HUES64 (cell line): Measurements from ENCODE around the gene MAGI1.
A peak's percentile ranks its signal among the peaks of the same experiment; 100 is the strongest.

Experiments used
- H3K27ac ChIP-seq: 2 replicates; pipeline ENCODE4 v1.7.0; 2013; ENCODE audit warnings: low read depth, low read length, inconsistent platforms
- H3K27me3 ChIP-seq: 2 replicates; pipeline ENCODE4 v1.6.1; 2013; ENCODE audit warnings: mild to moderate bottlenecking, low read length; ENCODE audit not compliant: insufficient read depth
- H3K36me3 ChIP-seq: 2 replicates; pipeline ENCODE4 v1.6.1; 2013; ENCODE audit warnings: mild to moderate bottlenecking, low read length; ENCODE audit not compliant: insufficient read depth
- H3K4me1 ChIP-seq: 2 replicates; pipeline ENCODE4 v1.6.1; 2013; ENCODE audit warnings: mild to moderate bottlenecking, low read length, moderate library complexity; ENCODE audit not compliant: insufficient read depth
- H3K4me3 ChIP-seq: 2 replicates; pipeline ENCODE4 v1.5.1; 2013; ENCODE audit warnings: mild to moderate bottlenecking, low read length, moderate library complexity
- H3K9ac ChIP-seq: 2 replicates; pipeline ENCODE4 v1.6.1; 2013; ENCODE audit warnings: mild to moderate bottlenecking, low read depth, low read length
- H3K9me3 ChIP-seq: 2 replicates; pipeline ENCODE4 v1.6.1; 2013; ENCODE audit warnings: low read depth, low read length; ENCODE audit not compliant: insufficient read depth
- WGBS: fragments of 150-250, 120-280 bp; methylation state at CpG from one replicate; pipeline ENCODE4 v1.1.7; 2013; ENCODE audit warnings: missing lambda C conversion rate; 5-methylcytosine and 5-hydroxymethylcytosine counted together

MAGI1 gene

GRCh38 chr3:65638301-65638700, 400.4 kb downstream of the MAGI1 start:
- H3K27me3 ChIP-seq, result no peaks in the 10 kb centered on the region
- no peaks in the 10 kb centered on the region for H3K36me3 ChIP-seq
- no peak overlapping the region for H3K9ac ChIP-seq
- no peaks in the 10 kb centered on the region for H3K9me3 ChIP-seq
- no peak overlapping the region for H3K27ac ChIP-seq
- peaks cover 24% of the 10 kb centered on the region for H3K4me1 ChIP-seq
- WGBS, result 96% methylated on average over 6 of the region's 6 CpGs
- H3K4me3 ChIP-seq, result no peak overlapping the region

- Histone ChIP-seq H3K36me3 (no peaks in the 10 kb centered on the region), H3K9ac (no peak overlapping the region)
- 95% methylated on average over 2 of the region's 3 CpGs for WGBS
Measured at GRCh38 chr3:65636326-65636725, 402.4 kb downstream of the MAGI1 start.

GRCh38 chr3:65635657-65636056, 403.1 kb downstream of the MAGI1 start:
- H3K4me3 ChIP-seq, result no peak overlapping the region
- no peaks in the 10 kb centered on the region for H3K36me3 ChIP-seq
- H3K9ac ChIP-seq, result no peak overlapping the region
- H3K9me3 ChIP-seq, result no peaks in the 10 kb centered on the region
- no peaks in the 10 kb centered on the region for H3K27me3 ChIP-seq
- no peak overlapping the region for H3K27ac ChIP-seq
- 98% methylated on average over 2 of the region's 2 CpGs for WGBS
- H3K4me1 ChIP-seq, result peaks cover 13% of the 10 kb centered on the region

More at GRCh38 chr3:65636326-65636725, 402.4 kb downstream of the MAGI1 start:
- no peaks in the 10 kb centered on the region for H3K9me3 ChIP-seq
- H3K4me1 ChIP-seq, result peaks cover 20% of the 10 kb centered on the region
- H3K27ac ChIP-seq, result no peak overlapping the region
- no peak overlapping the region for H3K4me3 ChIP-seq
- no peaks in the 10 kb centered on the region for H3K27me3 ChIP-seq

GRCh38 chr3:65633018-65633638, 405.6 kb downstream of the MAGI1 start:
- Histone ChIP-seq H3K4me3 (no peak overlapping the region), H3K9me3 (no peaks in the 10 kb centered on the region), H3K27me3 (no peaks in the 10 kb centered on the region), H3K9ac (no peak overlapping the region), H3K4me1 (peaks cover 8% of the 10 kb centered on the region; the same call in 1 of the 2 replicates), H3K27ac (no peak overlapping the region), H3K36me3 (no peaks in the 10 kb centered on the region)
- WGBS, result 55% methylated on average over 5 of the region's 7 CpGs

- no peak overlapping the region for H3K27ac ChIP-seq
- H3K27me3 ChIP-seq, result no peaks in the 10 kb centered on the region
- peaks cover 8% of the 10 kb centered on the region; the same call in 1 of the 2 replicates for H3K4me1 ChIP-seq
- H3K9me3 ChIP-seq, result no peaks in the 10 kb centered on the region
- H3K4me3 ChIP-seq, result no peak overlapping the region
- no peaks in the 10 kb centered on the region for H3K36me3 ChIP-seq
- H3K9ac ChIP-seq, result no peak overlapping the region
Measured at GRCh38 chr3:65632414-65632813, 406.3 kb downstream of the MAGI1 start.

- H3K27me3 ChIP-seq, result no peaks in the 10 kb centered on the region
- peaks cover 14% of the 10 kb centered on the region for H3K4me1 ChIP-seq
- H3K9me3 ChIP-seq, result no peaks in the 10 kb centered on the region
- no peak overlapping the region for H3K27ac ChIP-seq
- H3K9ac ChIP-seq, result no peak overlapping the region
- H3K4me3 ChIP-seq, result no peak overlapping the region
- 95% methylated on average over 1 of the region's 2 CpGs for WGBS
- H3K36me3 ChIP-seq, result no peaks in the 10 kb centered on the region
Measured at GRCh38 chr3:65628978-65629377, 409.7 kb downstream of the MAGI1 start.

GRCh38 chr3:65627062-65627461, 411.7 kb downstream of the MAGI1 start:
- WGBS, result 86% methylated on average over 3 of the region's 3 CpGs
- H3K36me3 ChIP-seq, result no peaks in the 10 kb centered on the region

GRCh38 chr3:65625305-65625704, 413.4 kb downstream of the MAGI1 start:
- Histone ChIP-seq H3K9me3 (no peaks in the 10 kb centered on the region), H3K9ac (no peak overlapping the region)
- 74% methylated on average over 3 of the region's 3 CpGs for WGBS

More at GRCh38 chr3:65627062-65627461, 411.7 kb downstream of the MAGI1 start:
- Histone ChIP-seq H3K27me3 (no peaks in the 10 kb centered on the region), H3K4me3 (no peak overlapping the region), H3K4me1 (peaks cover 7% of the 10 kb centered on the region; the same call in 1 of the 2 replicates), H3K9ac (no peak overlapping the region), H3K27ac (no peak overlapping the region), H3K9me3 (no peaks in the 10 kb centered on the region)

GRCh38 chr3:65623362-65623761, 415.4 kb downstream of the MAGI1 start:
- Histone ChIP-seq H3K27me3 (no peaks in the 10 kb centered on the region), H3K9me3 (no peaks in the 10 kb centered on the region)
- WGBS, result 78% methylated on average over 1 of the region's 1 CpG

More at GRCh38 chr3:65625305-65625704, 413.4 kb downstream of the MAGI1 start:
- Histone ChIP-seq H3K27ac (no peak overlapping the region), H3K27me3 (no peaks in the 10 kb centered on the region), H3K4me3 (no peak overlapping the region), H3K36me3 (no peaks in the 10 kb centered on the region), H3K4me1 (peaks cover 7% of the 10 kb centered on the region; the same call in 1 of the 2 replicates)

GRCh38 chr3:65619888-65620287, 418.8 kb downstream of the MAGI1 start:
- Histone ChIP-seq H3K9ac (no peak overlapping the region), H3K4me1 (peaks cover 17% of the 10 kb centered on the region), H3K4me3 (no peak overlapping the region), H3K36me3 (no peaks in the 10 kb centered on the region), H3K27me3 (no peaks in the 10 kb centered on the region), H3K9me3 (no peaks in the 10 kb centered on the region), H3K27ac (peak overlapping the region; percentile 24; the same call in 1 of the 2 replicates)
- 85% methylated on average over 1 of the region's 1 CpG for WGBS

More at GRCh38 chr3:65623362-65623761, 415.4 kb downstream of the MAGI1 start:
- Histone ChIP-seq H3K27ac (no peak overlapping the region), H3K36me3 (no peaks in the 10 kb centered on the region), H3K4me3 (no peak overlapping the region), H3K9ac (no peak overlapping the region), H3K4me1 (peaks cover 18% of the 10 kb centered on the region)

- Histone ChIP-seq H3K36me3 (no peaks in the 10 kb centered on the region), H3K9ac (no peak overlapping the region), H3K27me3 (no peaks in the 10 kb centered on the region), H3K4me3 (no peak overlapping the region), H3K9me3 (no peaks in the 10 kb centered on the region), H3K27ac (peak overlapping the region; percentile 24; the same call in 1 of the 2 replicates), H3K4me1 (peaks cover 17% of the 10 kb centered on the region)
- 72% methylated on average over 5 of the region's 5 CpGs for WGBS
Measured at GRCh38 chr3:65619451-65619881, 419.3 kb downstream of the MAGI1 start.
